GM06990 (cell line): Measurements from ENCODE around the gene C2CD4C.
"Not testable (repeated sequence)": the region's sequence is repeated elsewhere in the genome, so short reads cannot be mapped to it uniquely, and the experiment has no call there.

Experiments used
- DNase-seq: peaks from one replicate; pipeline ENCODE4 v3.0.0-alpha.2; 2011; ENCODE audit not compliant: insufficient read length; ENCODE audit errors: extremely low read depth
- H3K27me3 ChIP-seq: replicated peaks from 2 replicates; pipeline ENCODE4 v1.6.0; 2011; ENCODE audit warnings: low read length; ENCODE audit not compliant: control insufficient read depth, insufficient read depth
- H3K36me3 ChIP-seq: 2 replicates; pipeline ENCODE4 v1.5.1; 2011; ENCODE audit warnings: low read length; ENCODE audit not compliant: control insufficient read depth, insufficient read depth
- H3K4me3 ChIP-seq: replicated peaks from 2 replicates; pipeline ENCODE4 v1.5.1; 2011; ENCODE audit warnings: low read depth, mild to moderate bottlenecking, control low read depth, low read length
- CTCF ChIP-seq: IDR thresholded peaks from 2 replicates; pipeline ENCODE4 v1.5.1; 2011; ENCODE audit warnings: low read length, control low read depth, mild to moderate bottlenecking, inconsistent platforms; ENCODE audit not compliant: insufficient read depth, poor library complexity, severe bottlenecking

Gene C2CD4C

DNA sequence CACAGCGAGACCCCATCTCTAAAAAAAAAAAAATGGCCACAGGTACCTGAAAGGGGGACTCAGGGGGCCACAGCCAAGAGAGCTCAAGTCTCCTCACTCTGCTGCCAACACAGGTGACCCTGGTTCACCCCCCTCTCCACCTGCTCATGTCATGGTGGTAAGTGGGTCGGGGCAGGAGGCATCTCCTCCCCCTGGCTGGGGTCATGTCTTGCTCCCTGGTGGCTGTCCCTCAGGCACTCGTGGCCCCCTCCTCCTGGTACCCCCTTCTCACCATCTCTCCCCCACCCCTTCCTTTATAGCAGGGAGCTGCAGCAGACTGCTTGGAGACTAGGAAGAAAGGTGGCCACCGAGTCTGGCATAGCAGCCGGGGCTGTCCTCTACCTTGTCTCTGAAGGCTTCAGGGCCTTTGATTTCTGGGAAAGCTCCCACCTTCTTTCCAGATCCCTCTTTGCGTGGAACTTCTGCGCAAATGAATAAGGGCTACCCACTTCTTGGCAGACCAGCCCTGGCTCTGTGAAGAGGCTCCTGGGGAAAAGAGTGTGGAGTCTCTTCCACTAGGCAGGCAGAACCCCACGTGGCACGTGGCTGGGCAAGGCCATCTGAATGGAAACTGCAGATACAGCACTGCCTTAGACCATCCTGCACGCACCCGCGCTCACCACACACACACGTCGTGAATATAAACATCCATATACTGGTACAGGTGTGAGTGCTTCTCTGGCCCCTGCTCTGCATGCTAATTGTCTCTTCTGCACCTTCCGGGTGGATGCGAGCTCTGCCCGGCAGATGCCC, 44.3 kb downstream of the C2CD4C start:
- TF ChIP-seq CTCF = no peak
- DNase-seq = no peak
- H3K36me3 ChIP-seq = no peaks in the 10 kb centered on the region
- no peaks in the 10 kb centered on the region for H3K27me3 ChIP-seq
- no peak overlapping the region for H3K4me3 ChIP-seq

GRCh38 chr19:362683-363082, 46.3 kb downstream of the C2CD4C start:
- no peak for TF ChIP-seq CTCF
- Histone ChIP-seq H3K36me3 (no peaks in the 10 kb centered on the region), H3K27me3 (no peaks in the 10 kb centered on the region), H3K4me3 (no peak overlapping the region)
- DNase-seq = no peak

DNA sequence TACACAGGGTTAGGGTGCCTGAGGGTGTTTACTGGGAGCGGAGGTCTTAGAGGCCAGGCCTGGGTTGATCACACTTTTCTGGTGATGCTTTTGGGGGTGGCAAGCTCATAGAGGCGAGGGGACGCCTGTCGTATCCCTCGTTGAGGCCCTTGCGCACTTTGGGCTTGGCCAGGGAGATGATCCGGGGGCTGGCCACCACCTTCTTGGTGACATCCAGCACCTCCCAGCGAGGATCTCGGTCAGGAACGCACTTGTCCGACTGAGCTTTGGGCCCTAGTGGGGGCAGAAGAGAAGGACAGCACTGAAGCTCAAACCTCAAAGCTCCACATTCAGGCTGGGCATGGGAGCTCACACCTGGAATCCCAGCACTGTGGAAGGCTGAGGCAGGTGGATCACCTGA, 46.8 kb downstream of the C2CD4C start:
- Histone ChIP-seq H3K27me3 (no peaks in the 10 kb centered on the region), H3K4me3 (no peak overlapping the region), H3K36me3 (no peaks in the 10 kb centered on the region)
- DNase-seq = no peak
- TF ChIP-seq CTCF = no peak

- TF ChIP-seq CTCF = no peak
- no peaks in the 10 kb centered on the region for H3K27me3 ChIP-seq
- DNase-seq = no peak
- H3K4me3 ChIP-seq = no peak overlapping the region
- no peaks in the 10 kb centered on the region for H3K36me3 ChIP-seq
Measured at GRCh38 chr19:359653-359925, 49.4 kb downstream of the C2CD4C start.

DNA sequence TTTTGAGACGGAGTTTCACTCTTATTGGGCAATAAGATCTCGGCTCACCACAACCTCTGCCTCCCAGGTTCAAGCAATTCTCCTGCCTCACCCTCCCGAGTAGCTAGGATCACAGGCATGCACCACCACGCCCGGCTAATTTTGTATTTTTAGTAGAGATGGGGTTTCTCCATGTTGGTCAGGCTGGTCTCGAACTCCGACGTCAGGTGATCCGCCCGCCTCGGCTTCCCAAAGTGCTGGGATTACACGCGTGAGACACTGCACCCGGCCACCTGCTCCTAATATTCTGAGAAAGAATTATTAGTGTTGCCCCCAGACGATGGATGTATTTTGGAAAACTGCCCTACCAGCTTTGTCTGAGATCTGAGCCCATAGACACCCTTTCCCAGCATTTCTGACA, 53.4 kb downstream of the C2CD4C start:
- H3K27me3 ChIP-seq, DNase-seq: not testable (repeated sequence)

More for the DNA sequence above, 53.4 kb downstream of the C2CD4C start:
- H3K36me3 ChIP-seq, H3K4me3 ChIP-seq: not testable (repeated sequence)
